ENCODE measurements around the gene TFDP2.
"Not testable (repeated sequence)": the region's sequence is repeated elsewhere in the genome, so short reads cannot be mapped to it uniquely, and the experiment has no call there.

The TFDP2 gene

GRCh38 chr3:142104763-142105162 is 44.6 kb downstream of the TFDP2 start:
- no peaks in the 10 kb centered on the region for H3K9me3 ChIP-seq (ENCODE audit: control insufficient read depth in 5 of 5, low read length in 5 of 5)
- no peak overlapping the region for H3K27ac ChIP-seq (ENCODE audit: low read depth, low read length)
- H3K9ac ChIP-seq (ENCODE audit: low read length in 5 of 5), result no peak overlapping the region
- H3K4me3 ChIP-seq (ENCODE audit: low read depth in 1 of 5, low read length in 5 of 5), result no peak overlapping the region
- H3K4me1 ChIP-seq (ENCODE audit: control insufficient read depth in 5 of 5, insufficient read depth in 5 of 5, low read length in 5 of 5), result peaks cover 0 to 12% (median 0%) of the 10 kb centered on the region in 5 donors
- H3K27me3 ChIP-seq (ENCODE audit: control insufficient read depth in 5 of 5, insufficient read depth in 4 of 5, low read length in 5 of 5), result no peaks in the 10 kb centered on the region
- H3K36me3 ChIP-seq (ENCODE audit: control insufficient read depth in 5 of 5, insufficient read depth in 5 of 5, low read length in 5 of 5), result no peaks in the 10 kb centered on the region

GRCh38 chr3:142098964-142099363 is 50.4 kb downstream of the TFDP2 start:
- no peaks in the 10 kb centered on the region for H3K36me3 ChIP-seq (ENCODE audit: control insufficient read depth in 5 of 5, insufficient read depth in 5 of 5, low read length in 5 of 5)
- H3K27ac ChIP-seq (ENCODE audit: low read depth, low read length), result no peak overlapping the region
- no peaks in the 10 kb centered on the region for H3K27me3 ChIP-seq (ENCODE audit: control insufficient read depth in 5 of 5, insufficient read depth in 4 of 5, low read length in 5 of 5)
- no peaks in the 10 kb centered on the region for H3K9me3 ChIP-seq (ENCODE audit: control insufficient read depth in 5 of 5, low read length in 5 of 5)
- no peak overlapping the region for H3K9ac ChIP-seq (ENCODE audit: low read length in 5 of 5)
- H3K4me3 ChIP-seq (ENCODE audit: low read depth in 1 of 5, low read length in 5 of 5), result no peak overlapping the region
- peaks cover 0 to 7% (median 0%) of the 10 kb centered on the region in 5 donors for H3K4me1 ChIP-seq (ENCODE audit: control insufficient read depth in 5 of 5, insufficient read depth in 5 of 5, low read length in 5 of 5)

GRCh38 chr3:142097099-142097843 is 52.1 kb downstream of the TFDP2 start:
- H3K36me3 ChIP-seq (ENCODE audit: control insufficient read depth in 5 of 5, insufficient read depth in 5 of 5, low read length in 5 of 5), result no peaks in the 10 kb centered on the region
- no peak overlapping the region for H3K4me3 ChIP-seq (ENCODE audit: low read depth in 1 of 5, low read length in 5 of 5)
- no peak overlapping the region for H3K27ac ChIP-seq (ENCODE audit: low read depth, low read length)
- no peaks in the 10 kb centered on the region for H3K9me3 ChIP-seq (ENCODE audit: control insufficient read depth in 5 of 5, low read length in 5 of 5)
- no peak overlapping the region for H3K9ac ChIP-seq (ENCODE audit: low read length in 5 of 5)
- no peaks in the 10 kb centered on the region for H3K4me1 ChIP-seq (ENCODE audit: control insufficient read depth in 5 of 5, insufficient read depth in 5 of 5, low read length in 5 of 5)
- H3K27me3 ChIP-seq (ENCODE audit: control insufficient read depth in 5 of 5, insufficient read depth in 4 of 5, low read length in 5 of 5), result no peaks in the 10 kb centered on the region

- Histone ChIP-seq H3K4me3 (ENCODE audit: low read depth in 1 of 5, low read length in 5 of 5) (no peak overlapping the region), H3K27me3 (ENCODE audit: control insufficient read depth in 5 of 5, insufficient read depth in 4 of 5, low read length in 5 of 5) (no peaks in the 10 kb centered on the region), H3K9me3 (ENCODE audit: control insufficient read depth in 5 of 5, low read length in 5 of 5) (no peaks in the 10 kb centered on the region), H3K36me3 (ENCODE audit: control insufficient read depth in 5 of 5, insufficient read depth in 5 of 5, low read length in 5 of 5) (no peaks in the 10 kb centered on the region), H3K9ac (ENCODE audit: low read length in 5 of 5) (no peak overlapping the region), H3K4me1 (ENCODE audit: control insufficient read depth in 5 of 5, insufficient read depth in 5 of 5, low read length in 5 of 5) (no peaks in the 10 kb centered on the region), H3K27ac (ENCODE audit: low read depth, low read length) (no peak overlapping the region)
Observed at GRCh38 chr3:142095841-142096240, 53.5 kb downstream of the TFDP2 start.

GRCh38 chr3:142088925-142089324 is 60.4 kb downstream of the TFDP2 start:
- not testable (repeated sequence) for H3K4me1 ChIP-seq (ENCODE audit: control insufficient read depth in 5 of 5, insufficient read depth in 5 of 5, low read length in 5 of 5); H3K27me3 ChIP-seq (ENCODE audit: control insufficient read depth in 5 of 5, insufficient read depth in 4 of 5, low read length in 5 of 5); H3K4me3 ChIP-seq (ENCODE audit: low read depth in 1 of 5, low read length in 5 of 5); H3K27ac ChIP-seq (ENCODE audit: low read depth, low read length); H3K9me3 ChIP-seq (ENCODE audit: control insufficient read depth in 5 of 5, low read length in 5 of 5); H3K36me3 ChIP-seq (ENCODE audit: control insufficient read depth in 5 of 5, insufficient read depth in 5 of 5, low read length in 5 of 5); H3K9ac ChIP-seq (ENCODE audit: low read length in 5 of 5)

- peaks cover 0 to 2% (median 0%) of the 10 kb centered on the region in 5 donors for H3K9me3 ChIP-seq (ENCODE audit: control insufficient read depth in 5 of 5, low read length in 5 of 5)
Observed at GRCh38 chr3:142088522-142088921, 60.8 kb downstream of the TFDP2 start.

GRCh38 chr3:142087676-142088075 is 61.7 kb downstream of the TFDP2 start:
- H3K9ac ChIP-seq (ENCODE audit: low read length in 5 of 5), result no peak overlapping the region
- peaks cover 0 to 2% (median 0%) of the 10 kb centered on the region in 5 donors for H3K9me3 ChIP-seq (ENCODE audit: control insufficient read depth in 5 of 5, low read length in 5 of 5)
- no peak overlapping the region for H3K27ac ChIP-seq (ENCODE audit: low read depth, low read length)
- H3K36me3 ChIP-seq (ENCODE audit: control insufficient read depth in 5 of 5, insufficient read depth in 5 of 5, low read length in 5 of 5), result no peaks in the 10 kb centered on the region
- H3K27me3 ChIP-seq (ENCODE audit: control insufficient read depth in 5 of 5, insufficient read depth in 4 of 5, low read length in 5 of 5), result no peaks in the 10 kb centered on the region
- H3K4me3 ChIP-seq (ENCODE audit: low read depth in 1 of 5, low read length in 5 of 5), result no peak overlapping the region
- H3K4me1 ChIP-seq (ENCODE audit: control insufficient read depth in 5 of 5, insufficient read depth in 5 of 5, low read length in 5 of 5), result peaks cover 0 to 5% (median 0%) of the 10 kb centered on the region in 5 donors

More at GRCh38 chr3:142088522-142088921, 60.8 kb downstream of the TFDP2 start:
- H3K4me3 ChIP-seq (ENCODE audit: low read depth in 1 of 5, low read length in 5 of 5), result no peak overlapping the region
- peaks cover 0 to 5% (median 0%) of the 10 kb centered on the region in 5 donors for H3K4me1 ChIP-seq (ENCODE audit: control insufficient read depth in 5 of 5, insufficient read depth in 5 of 5, low read length in 5 of 5)
- no peak overlapping the region for H3K27ac ChIP-seq (ENCODE audit: low read depth, low read length)
- H3K27me3 ChIP-seq (ENCODE audit: control insufficient read depth in 5 of 5, insufficient read depth in 4 of 5, low read length in 5 of 5), result no peaks in the 10 kb centered on the region
- no peaks in the 10 kb centered on the region for H3K36me3 ChIP-seq (ENCODE audit: control insufficient read depth in 5 of 5, insufficient read depth in 5 of 5, low read length in 5 of 5)
- no peak overlapping the region for H3K9ac ChIP-seq (ENCODE audit: low read length in 5 of 5)

GRCh38 chr3:142086581-142087090 is 62.7 kb downstream of the TFDP2 start:
- H3K27me3 ChIP-seq (ENCODE audit: control insufficient read depth in 5 of 5, insufficient read depth in 4 of 5, low read length in 5 of 5), result no peaks in the 10 kb centered on the region
- H3K4me3 ChIP-seq (ENCODE audit: low read depth in 1 of 5, low read length in 5 of 5), result no peak overlapping the region
- H3K9ac ChIP-seq (ENCODE audit: low read length in 5 of 5), result no peak overlapping the region
- H3K36me3 ChIP-seq (ENCODE audit: control insufficient read depth in 5 of 5, insufficient read depth in 5 of 5, low read length in 5 of 5), result no peaks in the 10 kb centered on the region
- H3K27ac ChIP-seq (ENCODE audit: low read depth, low read length), result no peak overlapping the region
- peaks cover 0 to 2% (median 0%) of the 10 kb centered on the region in 5 donors for H3K9me3 ChIP-seq (ENCODE audit: control insufficient read depth in 5 of 5, low read length in 5 of 5)
- peaks cover 0 to 5% (median 0%) of the 10 kb centered on the region in 5 donors for H3K4me1 ChIP-seq (ENCODE audit: control insufficient read depth in 5 of 5, insufficient read depth in 5 of 5, low read length in 5 of 5)

GRCh38 chr3:142081178-142081577 is 68.2 kb downstream of the TFDP2 start:
- Histone ChIP-seq H3K36me3 (ENCODE audit: control insufficient read depth in 5 of 5, insufficient read depth in 5 of 5, low read length in 5 of 5) (peaks cover 0 to 9% (median 3%) of the 10 kb centered on the region in 5 donors), H3K4me1 (ENCODE audit: control insufficient read depth in 5 of 5, insufficient read depth in 5 of 5, low read length in 5 of 5) (peaks cover 0 to 4% (median 0%) of the 10 kb centered on the region in 5 donors), H3K9me3 (ENCODE audit: control insufficient read depth in 5 of 5, low read length in 5 of 5) (peaks cover 0 to 2% (median 0%) of the 10 kb centered on the region in 5 donors), H3K4me3 (ENCODE audit: low read depth in 1 of 5, low read length in 5 of 5) (no peak overlapping the region), H3K27me3 (ENCODE audit: control insufficient read depth in 5 of 5, insufficient read depth in 4 of 5, low read length in 5 of 5) (no peaks in the 10 kb centered on the region), H3K9ac (ENCODE audit: low read length in 5 of 5) (no peak overlapping the region), H3K27ac (ENCODE audit: low read depth, low read length) (no peak overlapping the region)

- no peaks in the 10 kb centered on the region for H3K9me3 ChIP-seq (ENCODE audit: control insufficient read depth in 5 of 5, low read length in 5 of 5)
- no peak overlapping the region for H3K27ac ChIP-seq (ENCODE audit: low read depth, low read length)
- H3K4me1 ChIP-seq (ENCODE audit: control insufficient read depth in 5 of 5, insufficient read depth in 5 of 5, low read length in 5 of 5), result peaks cover 0 to 4% (median 0%) of the 10 kb centered on the region in 5 donors
- H3K36me3 ChIP-seq (ENCODE audit: control insufficient read depth in 5 of 5, insufficient read depth in 5 of 5, low read length in 5 of 5), result peaks cover 0 to 9% (median 3%) of the 10 kb centered on the region in 5 donors
- H3K27me3 ChIP-seq (ENCODE audit: control insufficient read depth in 5 of 5, insufficient read depth in 4 of 5, low read length in 5 of 5), result no peaks in the 10 kb centered on the region
- no peak overlapping the region for H3K9ac ChIP-seq (ENCODE audit: low read length in 5 of 5)
- no peak overlapping the region for H3K4me3 ChIP-seq (ENCODE audit: low read depth in 1 of 5, low read length in 5 of 5)
Observed at GRCh38 chr3:142077859-142078500, 71.4 kb downstream of the TFDP2 start.

All from subcutaneous abdominal adipose tissue (tissue), 5 donors.